Glomerular endothelial cell (primary cell): ENCODE results near the gene ARMH3. TPM values are rescaled to one million over a fixed set of nuclear protein-coding genes. Genes with fewer than 3 reads are reported as not detected.

ENCODE experiments used
- DNase-seq: peaks from one replicate; pipeline ENCODE4 v3.0.0-alpha.2; 2011; ENCODE audit warnings: low read depth, low spot score; ENCODE audit errors: extremely low read depth
- total RNA-seq: library from RNA; depleted of rRNA; stranded (reverse); fragments of >200 nt; gene quantifications from 2 replicates; pipeline ENCODE4 v1.2.3, GENCODE V29; 2015

The ARMH3 gene
- total RNA-seq, 1 donor from 2014 or later = 10.3 TPM

DNA sequence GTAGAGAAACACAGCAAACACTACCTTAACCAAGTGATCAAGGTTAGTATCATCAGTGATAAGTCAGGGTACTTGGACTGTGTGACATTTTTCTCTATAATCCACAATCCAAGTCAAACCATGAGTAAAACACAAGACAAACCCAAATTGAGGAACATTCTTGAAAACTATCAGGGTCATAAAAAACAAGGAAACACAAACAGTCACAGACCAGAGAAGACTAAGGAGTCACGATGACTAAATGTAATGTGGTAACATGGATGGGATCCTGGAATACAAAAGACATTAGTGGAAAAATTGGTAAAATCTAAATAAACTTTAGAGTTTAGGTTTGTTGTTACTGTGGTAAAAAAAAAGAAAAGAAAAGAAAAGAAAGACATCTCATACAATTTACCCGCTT is 103.8 kb downstream of the ARMH3 start:
- no peak for DNase-seq

DNA sequence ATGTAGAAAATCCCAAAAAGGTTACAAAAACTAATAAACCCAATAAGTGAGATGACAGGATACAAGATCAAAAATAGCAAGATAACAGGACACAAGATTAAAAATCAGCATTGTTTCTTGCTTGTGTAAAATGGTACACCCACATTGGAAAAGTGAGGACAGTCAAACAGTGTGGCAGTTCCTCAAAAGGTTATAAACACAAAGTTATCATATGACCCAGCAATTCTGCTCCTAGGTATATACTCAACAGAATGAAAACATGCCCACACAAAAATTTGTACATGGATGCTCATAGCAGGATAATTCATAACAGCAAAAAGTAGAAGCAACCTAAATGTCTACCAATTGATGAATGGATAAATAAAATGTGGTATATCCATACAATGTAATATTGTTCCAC is 105.8 kb downstream of the ARMH3 start:
- no peak for DNase-seq

DNA sequence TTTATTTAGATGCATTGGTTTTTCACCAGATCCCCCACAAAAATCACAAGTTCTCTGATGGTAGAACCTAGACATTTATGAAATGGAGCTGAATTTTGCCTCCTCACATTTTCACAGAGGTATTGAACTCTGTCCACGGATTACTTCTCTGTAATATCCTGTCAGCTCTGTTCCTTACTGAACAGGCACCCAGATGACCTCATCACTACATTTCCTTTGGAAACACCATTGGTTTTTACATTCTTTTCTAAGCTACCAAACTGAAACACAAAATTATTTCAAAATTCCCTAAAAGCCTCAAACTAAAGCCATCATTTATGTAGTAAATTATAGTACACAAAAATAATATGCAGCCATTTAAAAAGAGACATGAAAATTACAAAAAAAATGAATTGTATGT is 114.1 kb downstream of the ARMH3 start:
- peak; percentile 23 for DNase-seq

DNA sequence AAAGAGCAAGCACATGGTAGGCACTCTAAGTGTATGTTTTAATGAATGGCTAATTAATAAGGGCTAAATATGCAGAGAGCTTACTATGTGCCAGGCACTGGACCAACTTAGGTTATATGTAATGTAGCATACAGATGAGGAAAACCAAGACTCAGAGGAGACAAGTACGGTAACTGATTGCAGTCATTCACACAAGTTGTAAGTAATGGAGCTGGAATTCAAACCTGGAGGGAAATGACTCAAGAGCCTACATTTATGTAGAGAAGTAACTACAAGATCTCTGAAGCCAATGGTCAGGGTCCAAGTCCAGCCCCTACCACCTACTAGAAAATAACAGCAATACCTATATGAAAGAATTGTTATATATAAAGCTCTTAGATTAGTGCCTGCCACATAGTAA is 115.1 kb downstream of the ARMH3 start:
- no peak for DNase-seq

DNA sequence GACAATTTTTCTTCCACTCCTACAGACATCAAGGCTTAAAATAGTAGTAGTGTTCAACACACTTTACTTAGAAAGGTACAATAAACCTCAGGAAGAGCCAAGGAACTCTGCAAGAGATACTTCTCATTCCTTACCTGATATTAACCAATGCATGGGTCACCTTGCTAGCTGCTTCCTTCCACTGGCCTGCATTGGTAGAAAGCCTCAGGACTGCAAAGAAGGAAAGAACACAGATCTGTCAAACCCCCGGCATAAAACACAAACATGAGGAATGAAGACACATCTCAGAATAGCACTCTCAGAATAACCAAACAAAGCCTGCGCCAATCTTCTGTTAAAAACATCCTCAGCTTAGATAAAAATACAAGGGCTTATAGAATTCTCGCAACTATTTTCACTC is 116.2 kb downstream of the ARMH3 start:
- no peak for DNase-seq

DNA sequence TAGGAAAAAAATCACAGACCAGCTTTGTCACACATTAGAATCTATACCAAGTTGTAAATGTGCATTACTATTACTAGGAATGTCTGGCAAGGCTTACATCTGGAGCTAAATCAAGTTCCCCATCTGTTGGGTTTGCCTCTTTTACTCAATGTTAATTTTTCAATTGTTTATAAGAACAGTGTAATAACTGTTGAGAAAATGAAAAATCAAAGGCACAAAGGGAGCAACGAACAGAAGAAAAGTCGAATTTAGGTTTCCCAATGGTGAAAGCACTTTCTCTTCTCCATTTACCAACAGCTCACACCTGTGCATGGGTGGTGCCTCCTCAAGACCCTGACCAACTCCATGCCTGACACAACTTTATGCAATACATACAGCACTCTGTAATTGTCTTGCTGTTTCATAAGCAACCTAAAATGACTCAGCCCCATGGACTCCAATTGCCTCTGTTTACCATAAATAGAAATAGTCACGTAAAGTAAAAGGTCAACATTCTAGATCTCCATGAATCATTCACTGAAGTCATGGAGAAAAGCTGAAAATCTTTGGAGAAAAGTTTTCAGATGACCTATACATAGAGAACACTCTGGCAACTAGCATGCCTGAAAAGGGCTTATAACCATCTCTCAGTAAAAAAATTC is 116.8 kb downstream of the ARMH3 start:
- DNase-seq = peak; percentile 67

DNA sequence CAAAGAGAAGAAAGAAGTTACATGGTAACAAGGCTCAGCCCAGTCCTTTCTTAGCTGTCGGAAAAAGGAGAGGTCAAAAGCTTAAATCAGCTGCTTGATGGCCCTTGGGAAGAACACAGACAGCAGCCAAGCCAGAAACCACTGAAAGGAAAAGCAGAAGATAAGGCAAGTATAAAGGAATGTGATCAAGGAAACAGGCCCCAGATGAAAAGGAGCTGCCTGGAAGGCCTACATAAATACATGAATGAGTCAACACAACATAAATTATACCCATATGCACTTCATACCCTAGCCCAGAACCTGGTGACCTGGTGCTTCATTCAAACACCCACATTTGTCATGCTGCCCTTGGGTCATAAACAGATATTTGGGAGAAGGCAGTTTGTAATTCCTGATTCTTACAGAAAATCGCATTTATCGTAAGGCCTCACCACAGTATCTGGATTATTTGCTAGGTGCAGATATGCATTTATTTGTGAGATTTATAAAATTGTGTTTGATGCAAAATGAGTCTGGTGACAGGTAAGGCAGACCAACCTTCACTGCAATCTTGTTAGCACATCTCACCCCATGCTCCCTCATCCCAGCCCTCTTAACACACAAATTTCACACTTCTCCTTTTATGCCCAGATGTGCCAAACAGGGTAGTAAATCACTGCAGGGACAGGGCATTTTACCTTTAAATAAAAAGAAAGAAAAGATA is 117.5 kb downstream of the ARMH3 start:
- DNase-seq = peak; percentile 81

DNA sequence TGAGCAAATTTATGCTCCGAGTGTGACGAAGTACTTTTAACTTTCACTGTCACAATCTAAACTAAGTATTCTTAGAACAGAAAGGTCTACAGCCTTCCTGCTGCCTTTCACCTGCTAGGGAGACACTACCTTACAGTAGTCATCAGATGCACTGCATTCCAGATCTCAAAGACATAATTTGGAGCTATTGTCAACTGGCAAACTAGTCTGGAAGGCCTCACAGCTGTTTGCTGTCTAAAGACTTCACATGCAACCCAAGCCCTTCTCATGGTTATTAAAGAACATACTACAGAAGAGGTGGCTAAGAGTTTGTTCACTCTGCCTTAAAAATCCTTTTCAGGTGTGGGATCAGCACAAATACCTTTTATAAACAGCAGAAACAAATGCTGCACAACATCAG is 120.5 kb downstream of the ARMH3 start:
- DNase-seq = no peak

DNA sequence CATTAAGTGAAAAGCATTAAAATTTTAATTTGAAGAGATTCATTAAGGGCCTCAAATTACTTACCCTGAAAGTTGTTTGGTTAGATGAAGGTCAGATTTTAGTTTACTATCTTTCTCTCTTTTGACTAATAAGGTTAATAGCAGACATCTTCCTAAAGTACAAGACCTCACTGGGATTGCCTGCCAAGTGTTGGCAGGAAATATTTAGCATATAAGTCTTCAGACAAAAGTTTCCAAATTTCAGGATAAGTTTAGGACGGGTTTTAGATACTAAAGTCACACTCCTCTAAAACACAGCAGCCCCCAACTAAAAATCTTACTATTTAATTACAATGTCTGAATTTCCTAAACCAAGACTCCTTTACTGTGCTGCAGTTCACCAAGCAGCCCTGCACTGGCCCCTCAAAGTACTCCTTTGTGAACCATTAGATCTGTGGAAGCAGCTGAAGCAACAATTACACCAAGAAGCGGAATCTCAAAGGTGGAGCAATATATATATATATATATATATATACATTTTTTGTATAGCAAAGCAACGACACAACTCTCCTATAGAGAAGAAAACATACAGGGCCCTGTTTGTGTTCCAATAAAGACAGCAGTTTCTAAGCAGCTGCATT is 121.2 kb downstream of the ARMH3 start:
- DNase-seq = no peak

DNA sequence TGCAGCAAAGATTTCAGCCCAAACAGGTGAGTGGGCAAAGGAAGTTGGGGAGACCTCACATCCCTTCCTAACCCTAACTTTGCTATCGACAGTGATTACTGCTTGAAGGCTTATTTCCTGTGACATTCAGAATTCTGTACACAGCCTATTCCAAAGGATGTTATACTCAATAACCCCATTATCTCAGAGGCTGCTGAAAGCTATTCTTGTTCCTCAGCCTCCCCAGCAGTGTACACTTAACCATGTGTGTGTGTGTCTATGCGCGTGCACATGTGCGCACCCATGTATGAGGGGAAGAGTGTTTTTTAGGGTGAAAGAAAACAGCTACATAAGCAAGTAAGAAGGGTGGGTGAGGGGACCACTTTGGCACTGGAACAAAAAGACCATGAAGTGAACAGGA is 122.0 kb downstream of the ARMH3 start:
- DNase-seq = no peak

DNA sequence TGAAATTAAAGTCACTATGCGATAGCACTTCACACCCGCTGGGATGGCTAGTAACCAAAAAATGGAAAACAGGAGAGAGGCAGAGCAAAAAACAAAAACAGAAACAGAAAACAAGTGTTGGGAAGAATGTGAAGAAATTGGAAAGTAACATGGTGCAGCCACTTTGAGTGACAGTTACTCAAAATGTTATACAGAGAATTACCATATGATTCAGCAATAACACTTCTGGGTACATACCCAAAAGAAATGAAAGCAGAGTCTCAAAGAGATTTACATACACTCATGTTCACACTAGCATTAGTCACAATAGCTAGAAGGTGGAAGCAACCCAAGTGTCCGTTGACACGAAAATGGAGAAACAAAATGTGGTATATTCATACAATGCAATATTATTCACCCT is 123.8 kb downstream of the ARMH3 start:
- DNase-seq = no peak

DNA sequence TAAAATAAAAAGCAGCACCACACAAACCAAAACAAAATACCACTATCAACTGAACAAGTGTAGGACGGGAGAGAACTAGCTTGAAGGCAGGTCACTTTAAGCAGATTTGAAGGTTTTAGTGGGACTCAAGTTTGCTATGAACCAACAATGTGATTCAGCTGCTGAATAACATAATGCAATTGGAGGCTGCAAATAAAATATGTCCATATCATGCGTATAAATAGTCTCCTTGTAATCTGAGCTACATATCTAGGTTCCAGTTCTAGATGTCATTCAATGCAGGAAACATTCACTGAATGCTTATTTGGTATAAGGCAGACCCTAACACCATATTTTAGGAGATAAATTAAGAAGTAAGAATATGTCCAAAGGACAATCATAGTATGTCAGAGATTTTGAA is 130.9 kb downstream of the ARMH3 start:
- DNase-seq = no peak

DNA sequence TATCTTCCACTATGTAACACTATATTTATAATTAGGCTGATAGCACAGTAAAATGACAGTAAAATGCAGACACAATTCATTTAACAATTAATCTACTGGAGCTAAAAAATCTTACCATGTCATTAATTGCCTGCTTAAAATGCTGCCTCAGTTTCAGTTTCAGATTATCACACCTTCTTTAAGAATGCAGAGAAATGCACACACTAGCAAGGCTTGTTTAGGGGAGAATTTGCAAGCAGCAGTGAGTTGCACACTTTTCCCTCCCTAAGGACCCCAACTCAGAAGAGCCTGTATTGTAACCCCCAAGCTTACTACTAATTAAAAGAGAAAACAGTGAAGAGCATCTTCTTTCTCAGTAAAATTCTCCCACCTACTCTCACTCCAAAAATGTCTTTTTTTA is 132.7 kb downstream of the ARMH3 start:
- no peak for DNase-seq

DNA sequence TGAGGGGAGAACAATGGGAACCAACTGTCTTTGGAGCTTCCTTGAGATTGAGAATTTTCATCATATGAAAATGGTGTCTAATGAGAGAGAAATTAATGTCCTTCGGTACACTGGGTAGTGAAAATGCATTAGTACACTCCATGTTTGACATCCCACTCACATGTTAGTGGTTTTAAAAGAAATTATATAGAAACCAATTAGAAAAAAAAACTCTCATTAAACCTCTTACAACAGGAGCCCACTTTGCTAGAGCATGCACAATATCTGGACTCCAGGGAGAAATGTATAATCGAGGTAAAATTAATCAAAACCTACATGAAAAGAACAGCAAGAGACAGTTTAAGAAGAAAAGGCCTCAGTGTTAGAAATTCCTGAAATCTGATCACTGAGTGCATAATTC is 133.1 kb downstream of the ARMH3 start:
- DNase-seq = no peak

DNA sequence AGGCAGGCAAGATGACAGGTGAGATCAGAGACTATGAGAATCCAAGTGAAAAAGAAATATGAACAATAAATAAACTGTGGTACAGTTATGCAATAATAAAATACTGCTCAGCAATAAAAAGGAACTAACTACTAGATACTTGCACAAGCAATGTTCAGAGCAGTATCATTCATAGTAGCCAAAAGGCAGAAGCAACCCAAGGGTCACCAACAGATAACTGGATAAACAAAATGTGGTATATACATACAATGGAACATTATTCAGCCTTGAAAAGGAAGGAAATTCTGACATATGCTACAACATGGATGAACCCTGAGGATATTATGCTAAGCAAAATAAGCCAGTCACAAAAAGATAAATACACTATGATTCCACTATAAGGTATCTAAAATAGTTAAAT is 135.4 kb downstream of the ARMH3 start:
- DNase-seq = no peak

DNA sequence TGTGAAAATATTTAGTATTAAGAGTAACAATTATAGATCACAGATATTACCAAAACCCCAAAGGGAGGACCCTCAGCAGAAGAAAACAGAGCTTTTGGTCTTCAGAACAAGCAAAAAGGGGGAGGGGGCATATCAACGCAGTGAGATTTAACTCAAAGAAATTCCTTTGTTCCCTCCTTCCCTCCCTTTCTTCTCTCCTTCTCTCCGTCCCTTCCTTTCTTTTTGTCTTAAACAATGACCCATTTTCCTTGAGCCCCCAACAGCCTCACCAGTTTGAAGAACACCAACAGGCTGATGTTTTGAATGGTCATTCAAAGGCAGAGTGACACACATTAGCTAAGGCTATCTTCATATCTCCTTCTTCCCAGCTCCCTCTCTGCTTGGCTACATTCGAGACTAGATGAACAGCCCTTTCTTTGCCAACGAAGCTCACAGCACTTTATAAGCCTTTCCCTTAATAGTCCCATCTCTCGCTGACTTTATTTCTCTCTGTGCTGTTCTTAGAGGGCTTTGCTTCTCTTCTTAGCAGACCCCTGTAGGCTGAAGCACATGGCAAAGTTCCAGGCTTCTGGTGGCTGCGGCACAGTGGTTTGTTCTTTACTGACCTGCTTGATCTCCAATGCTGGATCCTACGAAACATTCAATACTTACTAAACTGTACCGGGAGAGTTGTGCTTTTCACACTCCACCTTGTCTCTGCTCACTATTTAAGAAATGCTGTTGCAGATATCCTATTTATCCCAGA is 136.8 kb downstream of the ARMH3 start:
- DNase-seq = no peak

DNA sequence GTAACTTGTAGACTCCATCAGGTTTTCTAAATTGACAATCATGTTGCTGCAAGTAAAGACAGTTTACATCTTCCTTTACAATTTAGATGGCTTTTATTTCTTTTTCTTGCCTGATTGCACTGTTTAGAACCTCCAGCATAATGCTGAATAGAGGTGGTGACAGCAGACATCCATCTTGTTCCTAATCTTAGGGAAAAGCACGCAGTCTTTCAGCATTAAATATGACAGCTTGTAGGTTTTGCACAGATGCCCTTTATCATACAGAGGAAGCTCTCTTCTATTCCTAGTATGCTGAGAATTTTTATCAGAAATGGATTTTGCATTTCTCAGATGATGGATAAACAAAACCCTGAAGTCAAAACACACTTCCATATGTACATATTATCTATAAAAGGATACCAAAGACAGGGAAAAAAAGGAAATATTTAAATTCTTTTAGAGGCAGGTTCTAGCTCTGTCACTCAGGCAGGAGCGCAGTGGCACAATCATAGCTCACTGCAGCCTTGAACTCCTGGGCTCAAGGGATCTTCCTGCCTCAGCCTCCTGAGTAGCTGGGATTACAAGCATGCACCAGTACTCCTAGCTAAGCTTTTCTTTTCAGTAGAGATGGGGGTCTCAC is 143.3 kb downstream of the ARMH3 start:
- no peak for DNase-seq

DNA sequence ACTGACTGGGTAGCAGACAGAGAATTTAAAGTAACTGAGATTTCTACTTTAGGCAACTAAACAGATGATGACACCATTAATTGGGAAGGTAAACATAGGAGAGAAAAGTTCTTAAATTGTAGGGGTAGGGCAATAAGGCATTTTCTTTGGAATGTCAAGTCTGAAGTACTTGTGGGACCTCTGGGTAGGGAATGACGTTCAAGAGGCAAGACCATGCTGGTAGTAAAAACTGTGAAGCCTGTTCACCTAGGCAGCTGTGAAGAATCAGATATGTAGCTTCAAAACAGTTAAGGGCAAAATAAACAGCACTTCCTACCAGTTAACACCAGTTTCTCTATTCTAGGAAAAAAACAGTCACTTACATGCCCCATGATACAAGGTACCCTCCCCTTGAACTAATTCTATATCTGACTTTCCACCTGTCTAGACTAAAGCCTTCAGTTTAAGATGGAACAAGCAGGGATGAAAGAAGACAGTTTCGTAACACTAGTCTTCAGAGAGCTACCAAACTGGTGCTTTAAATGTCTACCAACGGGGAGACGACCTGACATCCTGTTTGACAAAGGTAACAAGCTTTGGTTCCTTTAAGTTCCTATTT is 149.3 kb downstream of the ARMH3 start:
- no peak for DNase-seq

DNA sequence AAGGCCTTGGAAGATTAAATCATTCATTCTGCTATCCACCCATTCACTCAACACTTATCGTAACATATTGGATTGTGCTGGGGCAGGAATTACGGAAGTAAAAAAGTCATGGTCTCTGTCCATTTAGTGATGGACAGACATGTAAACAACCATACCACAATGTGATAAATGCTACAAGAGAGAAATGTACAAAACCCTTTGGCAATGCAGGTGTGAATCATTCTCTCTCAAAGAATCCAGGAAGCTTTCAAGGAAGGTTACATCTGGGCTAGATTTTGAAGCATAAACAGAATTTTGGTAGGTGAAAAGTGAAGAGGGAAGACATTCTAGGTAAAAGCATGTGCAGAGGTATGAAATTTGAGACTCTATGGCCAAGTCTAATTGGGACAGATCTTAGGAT is 150.7 kb downstream of the ARMH3 start:
- no peak for DNase-seq

DNA sequence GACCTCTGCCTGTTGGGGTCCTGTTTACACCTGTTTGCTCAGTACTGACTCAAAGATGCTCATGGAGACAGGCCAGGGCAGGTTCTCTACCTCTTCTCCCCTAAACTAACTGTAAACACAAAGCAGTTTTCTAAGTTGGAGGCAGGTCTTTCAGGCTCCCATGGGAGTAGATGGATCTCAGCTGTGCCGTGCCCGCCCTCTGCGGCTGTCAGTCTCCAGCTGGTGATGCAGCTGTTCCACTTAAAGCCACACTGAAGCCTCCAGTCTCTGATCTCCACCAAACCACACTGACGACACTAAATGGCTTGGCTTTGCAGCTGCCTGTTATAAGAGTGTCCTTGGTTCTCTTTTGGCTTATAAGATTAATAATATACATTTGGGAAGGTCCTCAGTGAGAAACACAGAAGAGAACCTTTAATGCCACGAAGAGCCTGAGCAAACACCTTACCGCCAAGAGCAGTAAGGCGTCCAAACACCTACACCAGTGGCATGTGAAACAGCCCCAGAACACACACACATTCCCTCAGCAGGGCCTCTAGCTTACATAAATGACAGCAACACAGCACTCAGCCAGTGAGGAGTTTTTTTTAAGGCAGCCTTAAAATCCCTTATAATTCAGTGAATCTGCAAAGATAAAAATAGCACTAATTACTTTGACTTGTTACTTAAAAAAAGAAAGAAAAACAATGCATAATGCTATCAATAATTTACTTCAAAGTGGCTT is 152.0 kb downstream of the ARMH3 start:
- no peak for DNase-seq
